Measurements from ENCODE around the gene P2RY8.

Gene P2RY8

GRCh38 chrX:1425381-1425780 is 111.6 kb downstream of the P2RY8 start:
- H2BK15ac ChIP-seq (ENCODE audit: low read depth, poor library complexity, severe bottlenecking): no peak overlapping the region
- no peaks in the 10 kb centered on the region for H3K79me1 ChIP-seq (replicated peaks; ENCODE audit: low read length, poor library complexity, severe bottlenecking)
- no peak overlapping the region for H2BK5ac ChIP-seq (ENCODE audit: low read depth, low read length, poor library complexity, severe bottlenecking)
- H3K9me3 ChIP-seq (ENCODE audit: control insufficient read depth, low read length): peaks cover 23% of the 10 kb centered on the region
- H3K36me3 ChIP-seq (ENCODE audit: control insufficient read depth in 1 of 2, insufficient read depth in 2 of 2, low read depth in 1 of 2, low read length in 2 of 2): peaks cover 55 to 70% of the 10 kb centered on the region in 2 experiments
- H2BK120ac ChIP-seq (ENCODE audit: low read depth, low read length): no peak overlapping the region
- H3K4ac ChIP-seq (ENCODE audit: low read depth in 1 of 2, low read length in 2 of 2): no peak overlapping the region
- DNase-seq: no peak
- no peaks in the 10 kb centered on the region for H3K27me3 ChIP-seq (ENCODE audit: control insufficient read depth in 1 of 2, insufficient read depth in 1 of 2, low read length in 2 of 2)
- H4K91ac ChIP-seq (ENCODE audit: low read length): no peak overlapping the region
- no peak overlapping the region for H3K27ac ChIP-seq (ENCODE audit: low read length, poor library complexity, severe bottlenecking)
- H3K9ac ChIP-seq (ENCODE audit: low read length): no peak overlapping the region
- no peak overlapping the region for H3K23ac ChIP-seq (ENCODE audit: low read length in 2 of 2)
- 98% methylated on average over 10 of the region's 10 CpGs for WGBS
- no peak overlapping the region for H2BK12ac ChIP-seq (ENCODE audit: low read length in 2 of 2)
- H3K4me3 ChIP-seq (ENCODE audit: insufficient read depth in 1 of 2, low read depth in 1 of 2, low read length in 2 of 2): no peak overlapping the region
- no peak overlapping the region for H2AK5ac ChIP-seq (ENCODE audit: low read length, severe bottlenecking)
- no peak overlapping the region for H3K18ac ChIP-seq (ENCODE audit: low read depth in 1 of 2, low read length in 2 of 2)
- no peak overlapping the region for H3K4me2 ChIP-seq (ENCODE audit: low read length, poor library complexity, severe bottlenecking)
- H3K4me1 ChIP-seq (ENCODE audit: control insufficient read depth, insufficient read depth, low read depth, low read length): no peaks in the 10 kb centered on the region
- H3K14ac ChIP-seq (ENCODE audit: low read length in 2 of 2): no peak overlapping the region
- no peak overlapping the region for H4K8ac ChIP-seq (ENCODE audit: low read length)
- H2AFZ ChIP-seq (ENCODE audit: low read depth, low read length): no peak overlapping the region

DNA sequence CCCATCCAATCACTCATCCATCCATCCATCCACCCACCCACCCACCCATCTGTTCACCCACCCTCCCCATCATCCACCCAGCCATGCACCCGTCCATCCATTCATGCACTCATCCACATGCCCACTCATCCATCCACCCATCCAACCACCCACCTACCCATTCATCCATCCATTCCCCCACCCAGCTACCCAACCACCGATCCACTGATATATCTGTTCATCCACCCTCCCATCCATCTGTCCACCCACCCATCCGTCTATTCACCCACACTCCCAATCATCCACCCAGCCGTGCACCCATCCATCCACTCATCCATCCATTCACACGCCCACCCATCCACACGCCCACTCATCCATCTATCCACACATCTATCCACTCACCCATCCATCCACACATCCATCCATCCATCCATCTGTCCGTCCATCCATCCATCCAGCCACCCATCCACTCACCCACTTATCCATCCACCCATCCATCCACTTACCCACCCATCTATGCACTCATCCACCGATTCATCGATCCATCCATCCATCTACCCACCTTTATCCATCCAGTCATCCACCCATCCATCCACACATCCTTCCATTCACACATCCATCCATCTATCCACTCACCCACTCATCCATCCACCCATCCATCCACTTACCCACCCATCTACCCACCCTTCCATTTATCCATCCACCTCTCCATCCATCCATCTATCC is 112.7 kb downstream of the P2RY8 start:
- no peak for DNase-seq
- Histone ChIP-seq H2BK5ac (ENCODE audit: low read depth, low read length, poor library complexity, severe bottlenecking) (no peak overlapping the region), H2AFZ (ENCODE audit: low read depth, low read length) (no peak overlapping the region), H4K91ac (ENCODE audit: low read length) (no peak overlapping the region), H3K36me3 (ENCODE audit: control insufficient read depth in 1 of 2, insufficient read depth in 2 of 2, low read depth in 1 of 2, low read length in 2 of 2) (peaks cover 55 to 69% of the 10 kb centered on the region in 2 experiments), H3K23ac (ENCODE audit: low read length in 2 of 2) (no peak overlapping the region), H3K79me1 (replicated peaks; ENCODE audit: low read length, poor library complexity, severe bottlenecking) (no peaks in the 10 kb centered on the region), H2BK12ac (ENCODE audit: low read length in 2 of 2) (no peak overlapping the region), H2AK5ac (ENCODE audit: low read length, severe bottlenecking) (no peak overlapping the region), H3K4me3 (ENCODE audit: insufficient read depth in 1 of 2, low read depth in 1 of 2, low read length in 2 of 2) (no peak overlapping the region), H2BK15ac (ENCODE audit: low read depth, poor library complexity, severe bottlenecking) (no peak overlapping the region), H3K27ac (ENCODE audit: low read length, poor library complexity, severe bottlenecking) (no peak overlapping the region), H2BK120ac (ENCODE audit: low read depth, low read length) (no peak overlapping the region), H3K4me1 (ENCODE audit: control insufficient read depth, insufficient read depth, low read depth, low read length) (no peaks in the 10 kb centered on the region), H3K9me3 (ENCODE audit: control insufficient read depth, low read length) (peaks cover 23% of the 10 kb centered on the region), H3K9ac (ENCODE audit: low read length) (no peak overlapping the region), H3K4ac (ENCODE audit: low read depth in 1 of 2, low read length in 2 of 2) (no peak overlapping the region), H4K8ac (ENCODE audit: low read length) (no peak overlapping the region), H3K4me2 (ENCODE audit: low read length, poor library complexity, severe bottlenecking) (no peak overlapping the region), H3K14ac (ENCODE audit: low read length in 2 of 2) (no peak overlapping the region), H3K18ac (ENCODE audit: low read depth in 1 of 2, low read length in 2 of 2) (no peak overlapping the region), H3K27me3 (ENCODE audit: control insufficient read depth in 1 of 2, insufficient read depth in 1 of 2, low read length in 2 of 2) (no peaks in the 10 kb centered on the region)
- 96% methylated on average over 9 of the region's 9 CpGs for WGBS

DNA sequence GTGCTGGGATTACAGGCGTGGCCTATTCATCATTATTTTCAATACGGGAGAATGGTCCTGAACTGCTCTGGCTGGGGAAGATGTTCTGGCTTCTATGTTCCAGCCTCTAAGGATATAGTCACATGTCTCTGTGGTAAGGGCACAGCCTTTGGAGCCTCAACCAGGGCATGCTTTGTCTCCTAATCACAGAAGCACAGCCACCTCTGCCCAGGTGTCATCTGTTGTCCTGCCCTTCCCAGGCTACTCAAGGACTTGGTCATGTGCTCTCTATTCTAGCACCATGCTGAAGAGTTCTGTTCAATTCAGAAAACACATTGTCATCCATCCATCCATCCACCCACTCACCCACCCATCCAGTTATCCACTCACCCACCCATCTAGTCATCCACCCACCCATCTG is 113.8 kb downstream of the P2RY8 start:
- Histone ChIP-seq H3K79me1 (replicated peaks; ENCODE audit: low read length, poor library complexity, severe bottlenecking) (no peaks in the 10 kb centered on the region), H2BK12ac (ENCODE audit: low read length in 2 of 2) (no peak overlapping the region), H3K23ac (ENCODE audit: low read length in 2 of 2) (no peak overlapping the region), H3K9me3 (ENCODE audit: control insufficient read depth, low read length) (peaks cover 23% of the 10 kb centered on the region), H3K9ac (ENCODE audit: low read length) (no peak overlapping the region), H2AFZ (ENCODE audit: low read depth, low read length) (no peak overlapping the region), H3K14ac (ENCODE audit: low read length in 2 of 2) (no peak overlapping the region), H3K36me3 (ENCODE audit: control insufficient read depth in 1 of 2, insufficient read depth in 2 of 2, low read depth in 1 of 2, low read length in 2 of 2) (peaks cover 65 to 80% of the 10 kb centered on the region in 2 experiments), H2BK5ac (ENCODE audit: low read depth, low read length, poor library complexity, severe bottlenecking) (no peak overlapping the region), H2BK15ac (ENCODE audit: low read depth, poor library complexity, severe bottlenecking) (no peak overlapping the region), H4K8ac (ENCODE audit: low read length) (no peak overlapping the region), H3K4me3 (ENCODE audit: insufficient read depth in 1 of 2, low read depth in 1 of 2, low read length in 2 of 2) (no peak overlapping the region), H3K4me1 (ENCODE audit: control insufficient read depth, insufficient read depth, low read depth, low read length) (no peaks in the 10 kb centered on the region), H3K27ac (ENCODE audit: low read length, poor library complexity, severe bottlenecking) (no peak overlapping the region), H2AK5ac (ENCODE audit: low read length, severe bottlenecking) (no peak overlapping the region), H3K27me3 (ENCODE audit: control insufficient read depth in 1 of 2, insufficient read depth in 1 of 2, low read length in 2 of 2) (no peaks in the 10 kb centered on the region), H4K91ac (ENCODE audit: low read length) (no peak overlapping the region), H3K4ac (ENCODE audit: low read depth in 1 of 2, low read length in 2 of 2) (no peak overlapping the region), H3K18ac (ENCODE audit: low read depth in 1 of 2, low read length in 2 of 2) (no peak overlapping the region), H2BK120ac (ENCODE audit: low read depth, low read length) (no peak overlapping the region), H3K4me2 (ENCODE audit: low read length, poor library complexity, severe bottlenecking) (no peak overlapping the region)
- 84% methylated on average over 2 of the region's 2 CpGs for WGBS
- DNase-seq: no peak

GRCh38 chrX:1422135-1422465 is 114.9 kb downstream of the P2RY8 start:
- peaks cover 67 to 83% of the 10 kb centered on the region in 2 experiments for H3K36me3 ChIP-seq (ENCODE audit: control insufficient read depth in 1 of 2, insufficient read depth in 2 of 2, low read depth in 1 of 2, low read length in 2 of 2)
- no peak overlapping the region for H2BK12ac ChIP-seq (ENCODE audit: low read length in 2 of 2)
- no peak overlapping the region for H3K9ac ChIP-seq (ENCODE audit: low read length)
- H3K27me3 ChIP-seq (ENCODE audit: control insufficient read depth in 1 of 2, insufficient read depth in 1 of 2, low read length in 2 of 2): no peaks in the 10 kb centered on the region
- no peak overlapping the region for H4K8ac ChIP-seq (ENCODE audit: low read length)
- H3K4me2 ChIP-seq (ENCODE audit: low read length, poor library complexity, severe bottlenecking): no peak overlapping the region
- H3K18ac ChIP-seq (ENCODE audit: low read depth in 1 of 2, low read length in 2 of 2): no peak overlapping the region
- no peak overlapping the region for H2AFZ ChIP-seq (ENCODE audit: low read depth, low read length)
- H2AK5ac ChIP-seq (ENCODE audit: low read length, severe bottlenecking): no peak overlapping the region
- no peak overlapping the region for H3K27ac ChIP-seq (ENCODE audit: low read length, poor library complexity, severe bottlenecking)
- WGBS: 98% methylated on average over 4 of the region's 4 CpGs
- no peaks in the 10 kb centered on the region for H3K4me1 ChIP-seq (ENCODE audit: control insufficient read depth, insufficient read depth, low read depth, low read length)
- H2BK15ac ChIP-seq (ENCODE audit: low read depth, poor library complexity, severe bottlenecking): no peak overlapping the region
- DNase-seq: no peak
- peaks cover 23% of the 10 kb centered on the region for H3K9me3 ChIP-seq (ENCODE audit: control insufficient read depth, low read length)
- H3K4me3 ChIP-seq (ENCODE audit: insufficient read depth in 1 of 2, low read depth in 1 of 2, low read length in 2 of 2): no peak overlapping the region
- no peak overlapping the region for H3K23ac ChIP-seq (ENCODE audit: low read length in 2 of 2)
- no peak overlapping the region for H3K14ac ChIP-seq (ENCODE audit: low read length in 2 of 2)
- H3K4ac ChIP-seq (ENCODE audit: low read depth in 1 of 2, low read length in 2 of 2): no peak overlapping the region
- no peak overlapping the region for H2BK120ac ChIP-seq (ENCODE audit: low read depth, low read length)
- H2BK5ac ChIP-seq (ENCODE audit: low read depth, low read length, poor library complexity, severe bottlenecking): no peak overlapping the region
- no peaks in the 10 kb centered on the region for H3K79me1 ChIP-seq (replicated peaks; ENCODE audit: low read length, poor library complexity, severe bottlenecking)
- H4K91ac ChIP-seq (ENCODE audit: low read length): no peak overlapping the region

Measured in mesenchymal stem cell (in vitro differentiated cells and primary cell).